GM12878 (cell line): ENCODE measurements around the gene PCBP4. TPM values are rescaled to one million over a fixed set of nuclear protein-coding genes. Genes with fewer than 3 reads are reported as not detected.

ENCODE experiments used
- ATAC-seq: fragments of 200-7000 bp; cut with Tn5 transposase; 3 replicates; pipeline ENCODE4 v1.9.1; 2020; ENCODE audit warnings: mild to moderate bottlenecking, moderate library complexity
- BruUV-seq: library from RNA; stranded (reverse); fragments of 400-500 nt; replicated peaks from 2 replicates; lab custom pipeline; 2021; lab: Mats Ljungman, UMichigan
- CTCF ChIA-PET: fragments of 300-600 bp; sonication (Branson Sonifier 250); formaldehyde crosslinking; extraction: SDS; loops from one replicate; lab custom pipeline; 2021; ENCODE audit warnings: inconsistent platforms; lab: Yijun Ruan, JAX
- POLR2A ChIA-PET: fragments of 350-600 bp; formaldehyde crosslinking; extraction: SDS; loops from one replicate; lab custom pipeline; 2021; ENCODE audit warnings: inconsistent platforms; lab: Charles Lee
- RAD21 ChIA-PET: fragments of 300-600 bp; sonication (Branson Sonifier 250); formaldehyde crosslinking; loops from one replicate; lab custom pipeline; 2023; ENCODE audit warnings: antibody characterized with exemption; ENCODE audit not compliant: unreplicated experiment; lab: Charles Lee
- SMC1A ChIA-PET: fragments of 300-600 bp; sonication (Branson Sonifier 250); formaldehyde crosslinking; loops from one replicate; lab custom pipeline; 2023; ENCODE audit not compliant: unreplicated experiment, uncharacterized antibody; lab: Charles Lee
- DNase-seq: peaks from one replicate; pipeline ENCODE4 v3.0.0-alpha.2; 2011; ENCODE audit warnings: low read depth, low spot score
- FAIRE-seq: peaks from 3 replicates; lab custom pipeline; 2011; peaks lifted over from hg19 to GRCh38; lab: Jason Lieb, UNC
- H2AFZ ChIP-seq: 2 replicates; pipeline ENCODE4 v1.6.0; 2011; ENCODE audit warnings: low read depth, low read length, control low read depth; ENCODE audit not compliant: control insufficient read depth
- H3K27ac ChIP-seq: 2 replicates; pipeline ENCODE4 v1.5.1; 2011; ENCODE audit warnings: control low read depth; ENCODE audit not compliant: control insufficient read depth, insufficient read depth
- H3K27me3 ChIP-seq, 2 experiments: replicated peaks in 1 of 2; 2 replicates each; pipeline versions ENCODE4 v1.6.0 to v1.6.1; 2011; ENCODE audit warnings: low read length in 1 of 2; ENCODE audit not compliant: control insufficient read depth in 2 of 2, insufficient read depth in 2 of 2
- H3K36me3 ChIP-seq, 2 experiments: 2 replicates each; pipeline ENCODE4 v1.5.1; 2011; ENCODE audit warnings: low read length in 1 of 2; ENCODE audit not compliant: control insufficient read depth in 2 of 2, insufficient read depth in 2 of 2
- H3K4me1 ChIP-seq: 2 replicates; pipeline ENCODE4 v1.6.1; 2011; ENCODE audit warnings: mild to moderate bottlenecking, low read length, moderate library complexity, mixed read lengths; ENCODE audit not compliant: control insufficient read depth, insufficient read depth
- H3K4me2 ChIP-seq: 2 replicates; pipeline ENCODE4 v1.6.0; 2011; ENCODE audit warnings: control low read depth; ENCODE audit not compliant: control insufficient read depth, insufficient read depth
- H3K4me3 ChIP-seq: fragments of 200-600 bp; sonication (generic); 2 replicates; pipeline ENCODE4 v1.5.1; 2016
- H3K79me2 ChIP-seq: 2 replicates; pipeline ENCODE4 v1.6.0; 2011; ENCODE audit warnings: low read length; ENCODE audit not compliant: control insufficient read depth, insufficient read depth
- H3K9ac ChIP-seq: 2 replicates; pipeline ENCODE4 v1.8.0; 2011; ENCODE audit warnings: low read length, control low read depth, mixed read lengths; ENCODE audit not compliant: control insufficient read depth, insufficient read depth
- H3K9me3 ChIP-seq: replicated peaks from 3 replicates; pipeline ENCODE4 v1.5.1; 2011; ENCODE audit warnings: mild to moderate bottlenecking, low read length; ENCODE audit not compliant: control insufficient read depth, insufficient read depth
- H4K20me1 ChIP-seq: 2 replicates; pipeline ENCODE4 v1.6.0; 2011; ENCODE audit not compliant: control insufficient read depth, insufficient read depth
- PML ChIP-seq: IDR thresholded peaks from 2 replicates; pipeline ENCODE4 v1.6.1; 2012; ENCODE audit warnings: low read length, inconsistent platforms
- POLR2A ChIP-seq: IDR thresholded peaks from 2 replicates; pipeline ENCODE4 v1.6.1; 2011; ENCODE audit warnings: low read depth, mild to moderate bottlenecking, low read length
- ZZZ3 ChIP-seq: IDR thresholded peaks from 2 replicates; pipeline ENCODE4 v1.6.1; 2011; ENCODE audit warnings: low read depth; ENCODE audit not compliant: control insufficient read depth, insufficient read length
- WGBS: methylation state at CpG from one replicate; pipeline ENCODE4 v1.1.6; 2016; ENCODE audit warnings: low lambda C conversion rate; ENCODE audit not compliant: insufficient replicate concordance, insufficient coverage; ENCODE audit errors: missing lambda C conversion rate; 5-methylcytosine and 5-hydroxymethylcytosine counted together
- in situ Hi-C: fragments of 300-500 bp; cut with MboI; formaldehyde crosslinking; loops from 9 replicates; pipeline ENCODE4 v1.14.3; 2018; ENCODE audit warnings: mixed read lengths
- intact Hi-C: fragments of 100-400 bp; cut with micrococcal nuclease; formaldehyde crosslinking; loops from one replicate; pipeline ENCODE4 v1.14.2; 2022; ENCODE audit not compliant: unreplicated experiment
- polyA plus RNA-seq, 11 experiments: library from polyadenylated mRNA; depleted of rRNA in 4 of 11; unstranded in 6 of 11; stranded (reverse) in 5 of 11; fragments of >200 nt; fragmentation: Nextera tagmentation in 4 of 11; fragmentation: Illumina TruSeq in 1 of 11; extraction: Ambion mirVana in 4 of 11; extraction: Trizol in 1 of 11; gene quantifications; 1 replicate in 1 of 11; 2 replicates in 10 of 11; pipeline versions ENCODE4 v1.2.1 to v1.2.3, GENCODE V29; 2011 to 2016; ENCODE audit warnings: inconsistent platforms in 2 of 11, missing spikeins in 2 of 11, low read depth in 1 of 11
- total RNA-seq, 4 experiments: library from RNA; depleted of rRNA in 3 of 4; stranded (reverse); fragments of >200 nt in 3 of 4; fragmentation: Illumina TruSeq in 1 of 4; extraction: Trizol in 1 of 4; gene quantifications; 2 replicates each; pipeline versions ENCODE4 v1.2.1 to v1.2.3, GENCODE V29; 2013 to 2021

PCBP4 gene
- total and polyA plus RNA-seq, 10 of the 15 experiments (the other 5 are each of a cell fraction or from before 2014, with no cell fraction given): 0.05 to 14.5 (median 4.2) TPM

DNA sequence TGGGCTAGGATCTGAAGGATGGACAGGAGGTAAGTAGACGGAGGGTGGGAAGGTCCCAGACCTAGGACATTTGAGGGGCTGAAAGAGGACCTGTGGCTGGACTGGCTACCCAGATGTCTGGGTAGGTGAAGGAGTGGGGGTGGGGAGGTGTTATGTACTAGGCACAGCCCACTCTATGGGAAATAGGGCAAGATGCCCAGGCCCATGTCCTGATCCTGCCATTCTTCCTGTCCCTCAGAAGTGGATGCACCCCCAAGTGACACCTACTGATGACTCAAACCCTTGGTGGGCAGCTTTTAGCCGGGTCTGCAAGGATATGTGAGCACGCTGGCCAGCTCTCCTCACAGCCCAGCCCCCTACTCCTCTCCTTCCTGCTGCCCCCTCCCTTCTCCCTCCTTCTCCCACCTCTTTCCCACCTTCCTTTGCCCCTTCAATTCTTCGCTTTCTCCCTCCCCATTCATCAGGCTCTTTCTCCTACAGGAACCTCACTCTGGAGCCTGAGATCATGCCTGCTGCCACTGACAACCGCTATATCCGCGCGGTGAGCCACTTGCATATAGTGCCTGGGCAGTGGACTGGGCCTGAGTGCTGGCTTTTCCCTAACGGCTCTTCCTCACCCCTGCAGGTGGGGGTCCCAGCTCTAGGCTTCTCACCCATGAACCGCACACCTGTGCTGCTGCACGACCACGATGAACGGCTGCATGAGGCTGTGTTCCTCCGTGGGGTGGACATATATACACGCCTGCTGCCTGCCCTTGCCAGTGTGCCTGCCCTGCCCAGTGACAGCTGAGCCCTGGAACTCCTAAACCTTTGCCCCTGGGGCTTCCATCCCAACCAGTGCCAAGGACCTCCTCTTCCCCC is 21.3 kb upstream of the PCBP4 start:
- Histone ChIP-seq H4K20me1 (0 out of 2 replicates have a peak, but pooled peaks cover 6% of the 10 kb centered on the region), H3K4me2 (no peak overlapping the region), H3K4me3 (no peak overlapping the region), H3K36me3 (peaks cover 5 to 7% of the 10 kb centered on the region in 2 experiments; a peak in 3 of 4 replicates), H2AFZ (no peak overlapping the region), H3K79me2 (peaks cover 12% of the 10 kb centered on the region), H3K9ac (no peak overlapping the region), H3K27ac (no peak overlapping the region), H3K4me1 (peaks cover 3% of the 10 kb centered on the region), H3K9me3 (no peaks in the 10 kb centered on the region), H3K27me3 (no peaks in the 10 kb centered on the region)
- FAIRE-seq: no peak
- BruUV-seq: no TSS peak
- 63% methylated on average over 15 of the region's 15 CpGs for WGBS
- ChIA-PET POLR2A (no interaction called here), CTCF (no interaction called here), SMC1A (no interaction called here), RAD21 (no interaction called here)
- no peak for TF ChIP-seq ZZZ3
- 0 out of 2 replicates have a peak, but pooled peaks have one; percentile 27 for TF ChIP-seq POLR2A
- no peak for DNase-seq
- no peak for ATAC-seq
- in situ Hi-C loops (no loop called here), intact Hi-C loops (no loop called here)

DNA sequence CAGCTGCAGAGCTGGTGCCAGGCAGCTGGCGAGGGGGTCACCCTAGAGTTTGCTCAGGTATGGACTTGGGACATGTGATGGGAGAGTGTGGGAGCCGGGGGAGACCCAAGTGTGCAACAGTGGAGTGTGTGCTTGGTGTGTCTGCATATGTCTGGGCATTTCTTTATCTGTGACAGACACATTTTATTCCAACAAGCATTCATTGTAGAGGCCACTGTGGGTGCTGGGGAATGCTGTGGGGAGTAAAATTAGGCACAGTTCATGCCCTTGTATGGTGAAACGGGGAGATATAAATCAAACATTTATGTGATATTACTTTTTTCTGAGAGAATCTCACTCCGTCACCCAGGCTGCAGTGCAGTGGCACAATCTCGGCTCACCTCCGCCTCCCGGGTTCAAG is 20.3 kb upstream of the PCBP4 start:
- no peak for ATAC-seq
- H3K9ac ChIP-seq: no peak overlapping the region
- no peak overlapping the region for H3K27ac ChIP-seq
- SMC1A ChIA-PET: no interaction called here
- H3K27me3 ChIP-seq: no peaks in the 10 kb centered on the region
- H3K4me1 ChIP-seq: peaks cover 5% of the 10 kb centered on the region
- intact Hi-C loops (no loop called here), in situ Hi-C loops (no loop called here)
- peaks cover under 1 to 4% of the 10 kb centered on the region in 2 experiments; a peak in 3 of 4 replicates for H3K36me3 ChIP-seq
- RAD21 ChIA-PET: no interaction called here
- 88% methylated on average over 7 of the region's 7 CpGs for WGBS
- no peak overlapping the region for H3K4me2 ChIP-seq
- FAIRE-seq: no peak
- no peak for TF ChIP-seq PML
- TF ChIP-seq, all 136 proteins: peak for 0
- Histone ChIP-seq H3K9me3 (no peaks in the 10 kb centered on the region), H3K4me3 (no peak overlapping the region), H4K20me1 (0 out of 2 replicates have a peak, but pooled peaks cover 3% of the 10 kb centered on the region), H2AFZ (no peak overlapping the region), H3K79me2 (peaks cover 5% of the 10 kb centered on the region)
- POLR2A ChIA-PET: no interaction called here
- BruUV-seq: no TSS peak
- no peak for DNase-seq
- CTCF ChIA-PET: no interaction called here
